ENCODE results near the gene SRMS.
"Not testable (repeated sequence)": the region's sequence is repeated elsewhere in the genome, so short reads cannot be mapped to it uniquely, and the experiment has no call there.

SRMS gene

DNA sequence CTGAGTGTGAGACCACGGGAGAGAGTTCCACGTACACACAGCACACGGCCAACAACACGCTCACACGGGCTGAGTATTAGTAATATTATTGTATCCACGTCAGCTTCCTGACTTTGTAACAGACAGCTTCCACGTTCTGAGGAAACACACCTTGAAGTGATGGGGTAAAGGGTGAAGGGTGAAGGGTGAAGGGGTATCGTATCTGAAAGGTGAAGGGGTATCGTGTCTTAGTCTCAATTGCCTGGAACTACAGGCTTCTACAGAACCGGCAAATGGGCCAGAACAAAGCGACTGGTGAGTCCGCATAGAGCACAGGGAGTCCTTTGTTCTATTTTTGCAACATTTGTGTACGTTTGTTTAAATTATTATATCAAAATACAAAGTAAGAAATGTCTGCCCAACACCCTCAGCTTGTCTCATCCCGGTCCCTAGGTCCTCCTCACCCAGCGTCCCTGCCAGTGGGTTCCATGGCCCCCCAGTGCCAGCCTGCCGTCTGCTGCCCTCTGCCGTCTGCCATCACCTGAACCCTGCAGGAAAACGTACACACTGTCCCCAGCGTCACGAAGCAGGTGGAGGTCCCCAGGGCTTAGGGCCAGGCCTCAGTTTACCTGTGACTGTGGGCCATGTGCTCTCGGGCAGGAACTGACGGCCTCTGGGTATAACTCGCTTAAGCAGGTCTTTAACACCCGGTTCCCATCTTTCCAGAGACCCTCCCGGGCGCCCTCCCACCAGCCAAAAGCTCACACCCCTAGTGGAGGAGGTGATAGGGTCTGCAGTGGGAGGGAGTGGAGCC, 30.9 kb upstream of the SRMS start:
- DNase-seq, result no peak

DNA sequence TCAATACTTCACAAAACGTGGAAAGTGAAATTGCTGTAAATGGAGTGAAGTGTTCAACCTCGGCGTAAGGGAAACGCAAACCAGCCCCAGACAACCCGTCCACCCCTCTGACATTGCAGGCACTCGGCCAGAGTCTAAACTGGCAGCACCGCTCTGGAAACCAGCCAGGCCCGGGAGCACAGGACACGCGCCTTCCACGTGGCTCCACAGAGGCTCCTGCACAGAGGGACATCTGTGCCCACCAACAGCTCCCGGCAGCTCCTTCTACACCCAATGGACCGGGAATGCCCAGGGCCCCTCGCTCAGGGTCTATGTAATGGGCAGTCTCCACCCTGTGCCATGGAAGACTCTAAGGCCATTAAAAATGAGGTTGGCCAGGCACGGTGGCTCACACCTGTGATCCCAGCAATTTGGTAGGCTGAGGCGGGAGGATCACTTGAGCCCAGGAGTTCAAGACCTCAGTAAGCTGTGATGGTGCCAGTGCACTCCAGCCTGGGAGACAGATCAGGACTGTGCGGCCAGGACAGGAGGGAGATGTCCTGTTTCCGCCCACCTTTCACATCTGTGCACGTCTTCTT, 29.9 kb upstream of the SRMS start:
- no peak for DNase-seq

DNA sequence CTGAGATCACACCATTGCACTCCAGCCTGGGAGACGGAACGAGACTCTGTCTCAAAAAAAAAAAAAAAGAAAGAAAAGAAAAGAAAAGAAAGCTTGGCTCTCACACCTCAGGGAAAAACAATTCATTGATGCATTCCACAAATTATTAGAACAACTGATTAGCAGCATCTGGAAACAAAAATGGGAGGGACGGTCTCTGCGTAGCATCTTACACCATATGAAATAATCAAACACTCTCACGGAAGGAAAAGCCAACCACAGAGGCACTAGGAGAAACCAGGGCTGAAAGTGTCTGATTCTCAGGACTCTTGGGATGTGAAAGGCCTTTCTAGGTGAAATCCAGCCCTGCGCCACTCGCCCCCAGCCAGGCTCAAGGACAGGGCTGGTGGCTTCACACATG, 28.8 kb upstream of the SRMS start:
- no peak for DNase-seq

DNA sequence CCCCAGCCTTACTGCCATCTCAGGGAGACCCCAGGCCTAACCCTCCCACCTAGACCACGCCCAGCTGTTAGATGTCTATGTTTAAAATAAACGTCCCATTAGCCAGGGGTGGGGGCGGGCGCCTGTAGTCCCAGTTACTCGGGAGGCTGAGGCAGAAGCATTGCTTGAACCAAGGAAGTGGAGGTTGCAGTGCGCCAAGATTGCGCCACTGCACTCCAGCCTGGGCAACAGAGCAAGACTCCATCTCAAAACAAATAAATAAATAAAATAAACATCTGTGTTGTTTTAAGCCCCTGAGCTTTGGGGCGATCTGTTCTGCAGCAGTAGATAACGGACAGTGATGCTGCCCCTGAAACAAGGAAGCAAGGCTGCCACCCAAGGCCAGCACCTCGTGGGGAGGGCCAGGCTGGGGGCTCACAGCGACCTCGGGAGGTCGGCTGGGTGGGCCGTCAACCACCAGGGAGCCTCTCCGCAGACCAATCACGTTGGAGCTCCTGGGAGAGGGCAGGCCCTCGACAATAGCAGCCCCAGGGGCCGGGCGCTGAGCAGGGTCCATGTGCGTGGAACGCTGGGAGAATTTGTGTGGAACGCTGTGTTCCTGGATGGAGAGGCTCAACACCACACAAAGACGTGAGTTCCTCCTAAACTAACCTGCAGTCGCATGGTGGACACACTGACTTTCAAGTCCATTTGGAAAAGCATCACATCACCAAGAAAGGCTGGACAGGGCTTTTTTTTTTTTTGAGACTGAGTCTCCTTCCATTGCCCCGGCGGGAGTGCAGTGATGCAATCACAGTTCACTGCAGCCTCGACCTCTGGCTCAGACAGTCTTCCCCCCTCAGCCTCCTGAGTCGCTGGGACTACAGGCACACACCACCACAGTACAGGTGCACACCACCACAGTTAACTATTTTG, 27.5 kb upstream of the SRMS start:
- no peak for DNase-seq

DNA sequence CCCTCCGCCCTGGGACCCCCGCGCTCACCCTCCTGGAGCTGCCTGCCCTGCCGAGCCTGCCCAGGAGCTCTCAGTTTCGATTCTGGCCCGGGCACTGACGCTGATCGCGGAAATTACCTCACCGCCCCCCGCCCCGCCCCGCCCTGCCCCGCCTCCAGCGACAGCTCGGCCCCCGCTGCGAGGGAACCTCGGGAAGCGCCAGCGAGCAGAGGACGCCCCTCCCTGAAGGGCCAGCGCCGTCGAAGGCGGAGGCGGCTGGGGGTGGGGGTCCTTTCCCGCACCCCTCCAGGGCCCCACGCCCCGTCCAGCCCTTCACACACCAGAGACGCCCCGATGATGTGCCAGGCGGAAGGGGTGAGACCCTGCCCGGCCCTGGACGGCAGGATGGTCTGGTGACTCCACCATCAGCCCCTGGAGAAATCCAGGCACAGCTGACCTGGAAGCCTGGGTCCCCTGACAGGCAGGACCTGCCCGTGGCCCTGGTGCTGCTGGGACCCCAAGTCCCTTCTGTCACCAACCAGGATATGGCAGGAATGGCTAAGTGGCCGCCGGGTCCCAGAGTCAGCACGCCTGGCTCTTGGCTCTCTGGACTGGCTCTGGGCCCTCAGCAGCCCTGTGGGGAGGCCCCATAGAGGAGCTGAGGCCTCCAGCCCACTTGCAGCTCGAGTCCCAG, 26.7 kb upstream of the SRMS start, which contains the start of gene HELZ2:
HELZ2 (minus strand) TSS at position 84 of the 673 bp plus-strand sequence. CDS start 1,854 bp downstream, outside the sequence.
- peak; percentile 85 for DNase-seq

DNA sequence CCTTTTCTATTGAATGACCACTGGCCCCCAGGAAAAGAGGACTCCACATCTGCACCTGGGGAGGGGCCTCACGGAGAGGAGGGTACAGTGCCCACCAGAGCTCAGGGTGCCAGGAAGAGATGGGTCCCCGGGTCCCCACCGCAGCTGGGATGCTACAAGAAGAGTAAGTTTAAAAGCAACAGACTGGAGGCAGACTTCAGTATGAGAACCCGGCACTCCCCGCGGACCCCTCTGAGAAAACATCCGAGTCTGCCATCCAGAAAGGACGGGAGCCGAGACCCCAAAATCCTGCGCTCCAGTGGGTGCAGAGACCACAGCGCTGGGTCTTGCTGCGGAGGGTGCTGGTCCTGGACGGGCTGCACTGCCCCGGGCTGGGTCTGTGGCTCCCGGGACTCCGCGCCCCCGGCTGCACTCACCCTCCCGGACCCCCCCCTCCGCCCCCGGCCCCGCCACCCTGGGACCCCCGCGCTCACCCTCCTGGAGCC, 26.1 kb upstream of the SRMS start:
- no peak for DNase-seq

DNA sequence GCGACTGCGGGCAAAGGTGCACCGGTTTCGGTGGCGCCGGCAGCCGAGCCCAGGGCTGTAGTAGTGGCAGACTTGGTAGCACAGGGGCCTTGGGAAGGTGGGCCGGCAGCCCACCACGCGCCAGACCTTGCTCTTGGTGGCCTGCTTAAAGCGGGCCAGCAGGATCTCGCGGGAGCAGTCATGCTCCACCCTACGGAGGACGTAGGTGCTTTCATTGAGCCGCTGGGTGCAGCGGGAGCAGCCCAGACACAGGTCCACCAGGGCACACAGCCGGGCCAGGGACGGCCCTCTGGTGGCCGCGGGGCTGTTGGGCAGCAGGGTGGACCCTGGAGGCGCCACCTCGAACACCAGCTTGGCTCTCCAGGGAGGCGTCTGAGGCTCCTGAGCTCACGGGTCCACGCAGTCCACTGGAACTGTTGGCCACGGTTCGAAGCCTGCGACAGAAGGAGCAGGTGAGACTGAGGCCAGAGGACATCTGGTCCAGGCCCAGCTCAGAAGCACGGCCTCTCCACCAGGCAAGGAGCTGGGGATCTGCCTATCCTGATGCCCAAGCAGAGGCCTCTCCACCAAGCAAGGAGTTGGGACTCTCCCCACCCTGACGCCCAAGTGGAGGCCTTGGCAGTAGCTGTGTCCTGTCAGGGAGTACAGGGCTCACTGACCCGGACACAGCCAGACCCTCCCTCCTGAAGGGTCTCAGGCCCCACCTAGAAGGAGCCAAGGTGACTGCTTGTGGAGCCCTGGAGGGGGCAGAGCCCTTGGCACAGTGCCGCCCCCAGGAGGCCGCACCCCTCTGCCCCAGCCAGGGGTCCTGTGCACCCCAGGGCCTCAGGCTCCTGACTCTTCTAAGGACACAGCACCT, 25.5 kb upstream of the SRMS start:
- no peak for DNase-seq

DNA sequence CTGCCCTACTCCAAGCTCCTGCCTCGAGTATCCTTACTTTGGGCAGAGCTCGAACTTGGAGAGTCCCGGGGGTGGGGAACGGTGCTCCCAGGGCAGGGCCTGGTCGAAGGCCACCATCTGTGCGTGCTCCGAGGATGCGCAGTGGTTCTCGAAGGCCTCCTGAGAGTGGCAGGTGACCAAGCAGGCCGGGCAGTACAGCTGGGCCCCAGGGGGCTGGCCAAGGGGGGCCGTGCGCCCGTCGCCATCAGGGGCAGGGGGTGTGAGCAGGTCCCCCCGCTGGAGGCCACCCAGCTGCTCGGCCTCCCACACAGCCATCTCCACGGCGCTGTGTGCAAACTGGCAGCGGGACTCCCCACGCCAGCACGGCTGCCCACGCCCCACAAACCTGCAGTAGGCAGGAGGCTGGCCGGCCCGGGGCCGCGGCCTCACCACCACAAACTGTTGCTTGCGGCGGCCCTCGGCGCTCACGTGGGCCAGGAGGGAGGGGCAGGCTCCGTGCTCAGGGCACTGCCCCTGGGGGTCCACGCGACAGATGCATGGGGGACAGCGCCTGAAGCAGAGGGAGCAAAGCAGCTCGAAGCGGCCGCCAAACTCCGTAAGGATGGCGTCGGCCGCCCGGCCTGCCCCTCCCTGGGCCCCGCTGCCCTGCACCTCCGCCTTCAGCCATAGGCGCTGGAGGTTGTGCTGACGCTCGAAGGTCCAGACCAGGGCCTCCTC, 24.7 kb upstream of the SRMS start:
- DNase-seq, result no peak

DNA sequence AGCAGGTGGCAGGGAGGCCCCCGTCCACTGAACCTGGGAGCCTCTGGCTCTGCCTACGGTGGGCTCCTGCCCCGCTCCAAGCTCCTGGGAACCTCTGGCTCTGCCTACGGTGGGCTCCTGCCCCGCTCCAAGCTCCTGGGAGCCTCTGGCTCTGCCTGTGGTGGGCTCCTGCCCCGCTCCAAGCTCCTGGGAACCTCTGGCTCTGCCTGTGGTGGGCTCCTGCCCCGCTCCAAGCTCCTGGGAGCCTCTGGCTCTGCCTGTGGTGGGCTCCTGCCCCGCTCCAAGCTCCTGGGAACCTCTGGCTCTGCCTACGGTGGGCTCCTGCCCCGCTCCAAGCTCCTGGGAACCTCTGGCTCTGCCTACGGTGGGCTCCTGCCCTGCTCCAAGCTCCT, 23.5 kb upstream of the SRMS start:
- not testable (repeated sequence) for DNase-seq

DNA sequence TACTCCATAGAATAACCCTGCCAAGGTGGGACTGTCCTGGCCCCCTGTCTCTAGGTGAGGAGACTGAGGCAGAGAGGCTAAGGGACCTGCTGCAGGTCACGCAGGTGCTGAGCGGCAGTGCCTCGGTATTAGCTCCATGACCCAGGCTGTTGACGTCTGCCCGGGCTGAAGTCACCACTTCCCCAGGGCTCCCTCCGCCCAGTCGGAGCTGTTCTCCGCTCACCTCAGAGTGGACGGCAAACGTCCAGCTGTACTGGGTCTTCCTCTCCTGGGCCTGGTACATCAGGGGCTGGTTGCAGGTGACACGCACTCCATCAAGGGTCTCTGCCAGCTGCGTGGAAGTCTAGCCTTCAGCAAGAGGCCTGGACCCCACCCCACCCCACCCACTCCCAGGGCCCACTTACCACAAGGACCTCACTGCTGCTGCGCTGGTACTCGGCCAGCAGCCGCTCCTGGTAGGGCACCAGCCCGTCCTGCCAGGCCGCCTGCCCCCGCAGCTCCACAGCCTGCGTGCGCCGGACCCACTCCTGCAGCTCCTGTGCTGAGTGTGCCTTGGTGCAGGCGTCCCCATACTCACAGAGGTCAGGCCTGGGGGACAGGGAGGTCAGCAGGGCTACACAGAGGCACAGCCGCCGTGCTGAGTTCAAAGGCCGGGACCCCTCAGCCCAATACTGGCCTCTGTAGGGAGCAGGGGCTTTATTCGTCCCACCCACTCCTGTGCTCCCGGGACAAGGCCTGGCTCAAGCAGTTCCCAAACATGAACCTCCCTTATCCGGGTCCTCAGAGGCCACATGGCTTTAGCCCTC, 22.9 kb upstream of the SRMS start:
- DNase-seq, result no peak

DNA sequence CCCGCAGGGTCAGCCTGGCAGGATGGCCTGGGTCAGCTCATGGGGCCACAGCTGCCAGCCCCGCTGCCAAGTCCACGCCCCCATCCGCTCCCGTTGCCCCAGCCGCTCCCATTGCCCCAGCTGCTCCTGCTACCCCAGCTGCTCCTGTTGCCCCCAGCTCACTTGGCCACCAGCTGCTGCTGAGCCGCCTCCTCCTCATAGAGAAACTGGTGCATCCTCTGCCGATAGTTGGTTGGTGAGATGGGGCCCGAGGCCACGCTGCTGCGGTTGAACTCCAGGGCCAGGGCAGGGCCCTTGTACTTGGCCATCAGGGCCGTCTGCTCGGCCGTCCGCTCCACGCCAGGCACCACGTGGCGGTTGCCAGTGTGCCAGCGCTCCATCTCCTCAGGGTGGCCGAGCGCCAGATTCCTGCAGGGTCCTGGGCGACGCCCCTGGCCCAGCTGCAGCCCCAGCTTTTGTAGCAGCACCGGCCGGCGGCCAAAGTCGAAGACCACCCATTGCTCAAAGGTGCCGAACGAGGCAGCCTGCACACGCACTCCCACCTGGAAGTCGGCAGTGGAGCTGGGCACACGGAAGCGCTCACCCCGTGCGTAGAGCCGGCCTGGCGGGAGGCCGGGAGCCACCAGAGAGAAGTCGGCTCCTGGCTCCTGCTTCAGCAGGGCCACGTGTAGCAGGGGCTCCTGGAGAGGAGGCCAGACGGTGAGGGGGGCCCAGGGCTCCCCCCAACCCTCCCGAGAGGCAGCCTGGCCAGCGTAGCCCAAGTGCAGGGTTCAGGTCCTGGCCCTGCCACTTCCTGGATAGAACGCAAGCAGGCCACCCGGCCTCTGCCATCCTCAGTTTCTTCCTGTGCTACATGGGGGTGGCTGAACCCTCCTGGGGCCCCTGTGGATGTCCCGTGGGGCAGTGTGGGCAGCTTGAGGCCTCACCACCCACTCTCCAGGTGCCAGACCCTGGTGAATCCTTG, 21.7 kb upstream of the SRMS start:
- DNase-seq, result no peak

DNA sequence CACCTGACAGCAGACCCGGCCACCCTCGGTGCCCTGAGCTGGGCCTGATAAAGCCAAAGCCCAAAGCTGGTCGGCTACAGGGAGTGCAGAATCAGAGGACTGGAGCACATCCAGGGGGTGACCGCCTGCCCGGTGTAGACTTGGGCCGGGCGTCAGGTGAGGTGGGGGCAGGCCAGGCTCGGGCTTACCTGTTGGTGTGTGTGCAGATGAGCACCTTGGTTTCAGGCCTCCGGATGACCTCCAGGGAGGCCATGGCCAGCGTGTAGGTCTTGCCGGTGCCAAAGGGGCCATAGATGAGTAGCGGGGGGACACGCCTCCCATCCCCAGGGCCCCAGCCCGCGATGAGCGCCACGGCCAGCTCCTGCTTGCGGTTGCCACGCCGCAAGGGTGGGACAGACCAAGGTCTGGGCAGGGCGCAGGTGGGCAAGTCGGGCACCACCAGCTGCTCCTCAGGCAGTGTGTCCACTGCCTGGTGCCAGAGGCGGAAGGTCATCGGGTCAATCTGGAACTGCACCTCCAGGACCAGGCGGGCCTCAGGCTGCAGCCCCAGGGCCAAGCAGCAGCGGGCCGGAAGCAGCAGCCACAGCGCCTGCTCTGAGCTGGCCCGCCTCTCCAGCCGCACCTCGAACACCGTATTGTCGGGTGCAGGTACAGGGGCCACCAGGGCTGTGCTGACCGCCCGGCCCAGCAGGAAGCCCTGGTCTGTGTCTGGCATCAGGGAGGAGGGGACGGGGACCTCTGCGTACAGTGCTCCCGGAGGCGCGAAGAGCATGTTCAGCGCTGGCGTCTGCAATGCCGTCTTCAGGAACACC, 20.8 kb upstream of the SRMS start:
- no peak for DNase-seq

DNA sequence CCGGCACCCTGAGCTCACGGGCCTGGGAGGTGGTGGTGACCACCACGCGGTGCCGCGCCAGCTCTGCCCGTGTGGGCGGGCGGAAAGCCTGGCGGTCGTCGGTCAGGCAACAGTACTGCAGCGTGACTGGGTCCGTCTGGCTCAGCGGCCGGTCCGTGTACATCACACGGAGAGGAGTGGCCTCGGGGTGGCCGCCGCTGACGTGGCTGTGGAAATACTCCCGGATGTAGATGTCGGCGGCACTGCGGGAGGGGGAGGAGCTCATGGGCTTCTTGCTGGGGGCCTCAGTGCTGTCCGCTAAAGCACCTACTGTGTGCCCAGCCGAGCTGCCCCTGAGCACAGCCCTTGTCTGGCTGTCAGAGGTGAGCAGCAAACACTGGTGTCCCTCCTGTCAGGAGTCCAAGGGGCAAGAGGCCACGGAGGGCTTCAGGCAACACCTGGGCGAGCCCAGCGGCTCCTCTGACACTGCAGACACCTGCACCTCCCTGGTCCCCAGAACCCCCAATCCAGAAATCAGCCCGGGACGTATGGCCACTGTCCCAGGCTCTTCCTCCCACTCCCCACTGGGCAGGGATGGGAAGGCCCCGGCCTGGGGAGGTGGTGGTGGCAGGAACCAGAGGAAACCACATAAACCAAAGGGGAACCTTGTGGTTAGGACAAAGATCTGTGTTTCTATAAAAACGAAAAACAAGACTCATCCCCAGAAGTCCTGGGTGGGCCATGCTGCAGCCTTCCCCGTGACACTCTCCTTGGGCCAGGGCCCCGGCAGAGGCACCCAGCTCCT, 20.0 kb upstream of the SRMS start:
- DNase-seq, result peak; percentile 71

DNA sequence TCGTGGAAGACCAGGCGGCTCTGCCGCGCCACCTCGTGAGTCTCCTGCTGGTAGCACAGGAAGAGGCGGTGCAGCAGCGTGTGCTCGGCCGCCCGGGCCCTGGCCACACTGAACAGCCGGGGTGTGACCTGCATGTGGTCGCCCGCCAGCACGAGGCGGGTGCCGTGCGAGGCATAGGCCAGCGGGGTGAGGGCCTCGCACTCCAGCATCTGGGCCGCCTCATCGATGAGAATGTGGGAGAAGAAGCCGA, 19.5 kb upstream of the SRMS start:
- DNase-seq, result peak; percentile 38

DNA sequence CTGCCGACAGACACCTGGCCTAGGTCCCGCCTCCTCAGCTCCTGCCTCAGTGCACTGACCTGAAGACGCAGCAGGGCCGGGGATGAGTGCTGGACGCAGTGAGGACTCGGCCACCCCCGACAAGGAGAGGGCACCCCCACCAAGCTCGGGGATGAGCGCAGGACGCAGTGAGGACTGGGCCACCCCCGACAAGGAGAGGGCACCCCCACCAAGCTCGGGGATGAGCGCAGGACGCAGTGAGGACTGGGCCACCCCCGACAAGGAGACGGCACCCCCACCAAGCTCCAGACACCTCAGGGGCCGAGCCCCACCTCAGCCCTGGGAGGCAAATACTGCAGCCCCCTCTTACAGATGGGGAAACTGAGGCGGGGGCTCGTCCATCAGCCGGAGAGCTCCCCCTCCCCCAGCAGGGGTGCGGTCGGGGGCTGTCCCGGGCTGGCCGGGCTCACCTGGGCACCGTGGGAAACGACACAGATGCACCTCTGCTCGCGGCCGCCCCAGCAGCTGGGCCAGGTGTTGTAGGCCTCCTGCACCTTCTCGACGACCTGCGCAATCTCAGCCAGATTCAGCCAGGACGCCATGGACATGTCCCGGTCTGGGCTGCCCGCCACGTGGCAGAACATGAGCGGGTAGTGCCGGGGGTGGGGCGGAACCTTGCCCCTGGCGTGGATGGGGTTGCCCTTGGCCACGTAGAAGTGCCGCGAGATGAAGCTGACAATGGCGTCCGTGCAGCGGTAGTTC, 19.0 kb upstream of the SRMS start:
- no peak for DNase-seq

DNA sequence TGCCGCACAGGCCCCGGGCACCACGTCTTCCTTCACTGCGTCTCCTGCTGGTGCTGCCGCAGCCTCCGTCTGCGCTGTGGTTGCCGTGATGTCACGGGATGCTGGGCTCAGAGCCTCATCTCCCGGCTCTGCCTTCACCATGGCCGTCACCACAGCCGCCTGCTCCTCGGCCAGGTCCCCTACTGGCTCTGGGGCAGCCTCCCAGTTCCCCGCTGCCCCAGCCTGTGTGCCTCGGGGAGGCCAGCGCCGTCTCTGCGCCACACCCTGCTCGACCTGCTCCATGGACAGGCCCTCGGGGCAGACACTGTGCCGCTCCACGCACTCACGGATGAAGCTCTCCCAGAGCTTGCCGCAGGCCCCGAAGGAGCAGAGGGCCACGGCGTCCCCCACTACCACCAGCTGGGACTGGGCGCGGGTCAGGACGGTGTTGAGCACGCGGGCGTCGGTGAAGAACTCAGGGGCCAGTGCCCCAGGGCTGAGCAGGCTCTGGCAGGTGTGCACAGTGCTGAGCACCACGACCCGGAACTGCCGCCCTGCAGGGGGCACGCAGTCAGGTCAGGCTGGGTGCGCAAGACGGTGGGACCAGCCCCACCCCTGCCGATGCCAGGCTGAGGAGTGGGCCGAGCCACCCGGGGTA, 18.3 kb upstream of the SRMS start:
- DNase-seq, result no peak
